Gastroesophageal sphincter (tissue), 4 donors: ENCODE measurements around the gene PPP2R2B. TPM values are rescaled to one million over a fixed set of nuclear protein-coding genes. Genes with fewer than 3 reads are reported as not detected.

Experiments used
- ATAC-seq: fragments of 150-250 bp; one replicate; pipeline ENCODE4 v1.9.1; 2016; ENCODE audit warnings: mild to moderate bottlenecking, moderate library complexity
- H3K27ac ChIP-seq, 4 donors: fragments of 200-600 bp; sonication (generic) in 3 of 4; 1 replicate in 3 of 4; 2 replicates in 1 of 4; pipeline ENCODE4 v1.5.1; 2016 to 2019
- H3K27me3 ChIP-seq: fragments of 200-600 bp; sonication (generic); one replicate; pipeline ENCODE4 v1.5.1; 2019
- H3K36me3 ChIP-seq, 2 donors: fragments of 200-600 bp; sonication (generic); one replicate each; pipeline ENCODE4 v1.5.1; 2019; ENCODE audit warnings: control low read depth in 1 of 2
- H3K4me1 ChIP-seq, 3 donors: fragments of 200-600 bp; sonication (generic); 1 replicate in 2 of 3; 2 replicates in 1 of 3; pipeline ENCODE4 v1.5.1; 2016 to 2019; ENCODE audit warnings: control low read depth in 2 of 3
- H3K4me3 ChIP-seq, 2 donors: fragments of 200-600 bp; sonication (generic); one replicate each; pipeline ENCODE4 v1.5.1; 2019; ENCODE audit warnings: mild to moderate bottlenecking in 1 of 2, moderate library complexity in 1 of 2
- H3K9me3 ChIP-seq, 3 donors: fragments of 200-600 bp; sonication (generic); one replicate each; pipeline ENCODE4 v1.5.1; 2017 to 2019; ENCODE audit warnings: control low read depth in 2 of 3
- CTCF ChIP-seq, 4 experiments: fragments of 200-600 bp in 2 of 4; fragments of 450-650 bp in 2 of 4; sonication (generic) in 1 of 4; IDR thresholded peaks; one replicate each; pipeline ENCODE4 v1.5.1; 2017 to 2019; ENCODE audit warnings: antibody characterized with exemption in 4 of 4, mild to moderate bottlenecking in 2 of 4, moderate library complexity in 2 of 4
- EP300 ChIP-seq: sonication (generic); formaldehyde crosslinking; IDR thresholded peaks from one replicate; pipeline ENCODE4 v1.6.1; 2017; ENCODE audit warnings: antibody characterized with exemption, mild to moderate bottlenecking
- POLR2A ChIP-seq, 2 donors: fragments of 450-650 bp; IDR thresholded peaks; one replicate each; pipeline ENCODE4 v1.6.1; 2017; ENCODE audit warnings: antibody characterized with exemption in 2 of 2, mild to moderate bottlenecking in 2 of 2, moderate library complexity in 1 of 2
- POLR2AphosphoS5 ChIP-seq: sonication (generic); formaldehyde crosslinking; IDR thresholded peaks from one replicate; pipeline ENCODE4 v1.6.1; 2017; ENCODE audit warnings: antibody characterized with exemption
- WGBS, 2 donors: methylation state at CpG; one replicate each; pipeline ENCODE4 v1.1.5; 2018; ENCODE audit warnings: low coverage in 1 of 2; 5-methylcytosine and 5-hydroxymethylcytosine counted together
- total RNA-seq, 4 donors: library from RNA; depleted of rRNA; stranded (reverse); fragments of >200 nt; gene quantifications; one replicate each; pipeline ENCODE4 v1.1.0, GENCODE V29; 2016

The PPP2R2B gene
- total RNA-seq, 4 donors from 2014 or later = 1.0 to 3.0 (median 2.3) TPM

GRCh38 chr5:146680846-146681584 is 197.5 kb downstream of the PPP2R2B start:
- WGBS, 2 donors = 83 to 91% methylated on average over 9 of the region's 9 CpGs
- H3K27ac ChIP-seq = no peak overlapping the region
- ATAC-seq = no peak

GRCh38 chr5:146675636-146676035 is 202.9 kb downstream of the PPP2R2B start:
- Histone ChIP-seq H3K9me3 (no peaks in the 10 kb centered on the region), H3K4me1 (no peaks in the 10 kb centered on the region), H3K27ac (no peak overlapping the region), H3K4me3 (no peak overlapping the region), H3K36me3 (no peaks in the 10 kb centered on the region), H3K27me3 (peaks cover 9% of the 10 kb centered on the region)
- TF ChIP-seq CTCF (IDR thresholded peaks at IDR 0.05) (no peak), POLR2AphosphoS5 (no peak), POLR2A (IDR thresholded peaks at IDR 0.05) (no peak), EP300 (no peak)
- ATAC-seq = no peak
- WGBS, 2 donors = 30 to 47% methylated on average over 3 to 4 of the region's 4 CpGs

More at GRCh38 chr5:146680846-146681584, 197.5 kb downstream of the PPP2R2B start:
- H3K9me3 ChIP-seq = no peaks in the 10 kb centered on the region
- no peak overlapping the region for H3K4me3 ChIP-seq
- H3K36me3 ChIP-seq = no peaks in the 10 kb centered on the region
- H3K4me1 ChIP-seq = no peaks in the 10 kb centered on the region
- no peak for TF ChIP-seq POLR2A (IDR thresholded peaks at IDR 0.05)
- TF ChIP-seq EP300 = no peak
- no peak for TF ChIP-seq POLR2AphosphoS5
- TF ChIP-seq CTCF (IDR thresholded peaks at IDR 0.05) = no peak
- peaks cover 8% of the 10 kb centered on the region for H3K27me3 ChIP-seq

DNA sequence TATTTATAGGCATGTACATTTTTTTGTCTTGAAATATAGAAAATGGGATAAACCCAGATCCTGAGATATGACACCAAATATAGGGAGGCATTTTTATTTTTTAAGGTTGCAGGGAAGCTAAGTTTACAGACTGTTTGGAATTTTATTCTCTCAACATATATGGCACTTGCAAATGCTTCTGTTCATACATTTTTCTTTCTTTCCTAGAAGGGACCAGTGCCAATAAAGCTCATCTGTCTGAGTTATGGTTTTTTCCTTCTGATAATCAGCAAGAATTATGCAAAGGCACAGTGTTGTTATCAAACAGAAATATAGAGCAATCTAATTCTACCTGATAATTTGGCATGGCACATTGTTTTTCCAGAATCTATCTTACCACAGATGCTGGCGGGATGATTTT is 205.7 kb downstream of the PPP2R2B start:
- no peak overlapping the region for H3K4me3 ChIP-seq
- no peak for ATAC-seq
- whole genome bisulfite sequencing, 2 donors = 67 to 91% methylated on average over 1 of the region's 1 CpG
- H3K9me3 ChIP-seq = no peaks in the 10 kb centered on the region
- peaks cover 9% of the 10 kb centered on the region for H3K27me3 ChIP-seq
- no peaks in the 10 kb centered on the region for H3K4me1 ChIP-seq
- H3K36me3 ChIP-seq = no peaks in the 10 kb centered on the region
- no peak overlapping the region for H3K27ac ChIP-seq
- TF ChIP-seq EP300 (no peak), CTCF (IDR thresholded peaks at IDR 0.05) (no peak), POLR2AphosphoS5 (no peak)

GRCh38 chr5:146671561-146672295 is 206.8 kb downstream of the PPP2R2B start:
- Histone ChIP-seq H3K4me3 (no peak overlapping the region), H3K4me1 (no peaks in the 10 kb centered on the region), H3K27me3 (peaks cover 9% of the 10 kb centered on the region), H3K9me3 (no peaks in the 10 kb centered on the region), H3K27ac (no peak overlapping the region), H3K36me3 (no peaks in the 10 kb centered on the region)
- WGBS, 2 donors = 32 to 61% methylated on average over 5 to 7 of the region's 7 CpGs
- no peak for TF ChIP-seq POLR2AphosphoS5
- no peak for TF ChIP-seq POLR2A (IDR thresholded peaks at IDR 0.05)
- TF ChIP-seq CTCF (IDR thresholded peaks at IDR 0.05) = no peak
- no peak for TF ChIP-seq EP300
- ATAC-seq = no peak

DNA sequence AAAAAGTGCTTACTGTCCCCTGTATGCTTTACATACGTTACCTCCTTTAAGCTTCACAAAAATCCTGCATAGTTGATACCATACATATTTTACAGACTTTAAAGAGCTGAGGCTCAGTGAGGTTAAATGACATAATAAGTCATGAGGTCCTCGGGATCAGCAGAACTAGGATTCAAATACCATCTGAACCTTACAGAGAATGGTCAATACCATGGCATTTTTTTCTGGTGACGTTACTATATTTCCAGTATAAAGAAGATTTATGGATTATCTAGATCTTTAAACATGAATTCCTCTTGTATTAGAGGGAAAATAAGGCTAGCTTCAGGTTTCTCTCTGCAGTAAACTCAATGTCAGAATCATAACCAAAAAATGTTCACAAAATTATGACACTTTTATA is 208.9 kb downstream of the PPP2R2B start:
- Histone ChIP-seq H3K9me3 (no peaks in the 10 kb centered on the region), H3K36me3 (no peaks in the 10 kb centered on the region), H3K27ac (no peak overlapping the region), H3K27me3 (no peaks in the 10 kb centered on the region), H3K4me3 (no peak overlapping the region), H3K4me1 (no peaks in the 10 kb centered on the region)
- no peak for TF ChIP-seq CTCF (IDR thresholded peaks at IDR 0.05)
- no peak for TF ChIP-seq POLR2AphosphoS5
- no peak for TF ChIP-seq POLR2A (IDR thresholded peaks at IDR 0.05)
- TF ChIP-seq EP300 = no peak
- no peak for ATAC-seq
- WGBS, 2 donors = 62 to 68% methylated on average over 2 to 3 of the region's 3 CpGs
